ENCODE measurements around the gene CBX4.

DNA sequence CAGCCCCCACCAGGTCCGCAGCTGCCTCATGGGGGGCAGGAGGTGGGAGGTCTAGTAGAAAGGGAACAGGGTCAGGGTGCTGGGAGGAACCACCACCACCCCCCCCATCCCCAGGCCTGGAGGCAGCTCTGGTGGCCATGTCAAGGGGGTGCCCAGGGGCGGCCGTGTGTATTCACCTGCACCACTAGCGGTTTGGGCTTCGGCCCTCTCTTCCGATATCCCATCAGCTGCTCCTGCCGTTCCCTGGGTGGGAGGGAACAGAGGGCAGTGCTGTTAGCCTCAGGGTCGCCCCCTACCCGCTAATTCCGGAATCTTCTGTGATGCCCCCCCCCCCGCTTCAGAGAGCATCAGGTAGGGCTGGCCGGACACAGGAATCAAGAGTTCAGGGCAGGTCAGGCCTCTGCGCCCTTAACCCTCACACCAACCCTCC is 3.8 kb downstream of the CBX4 start:
- TF ChIP-seq, protein P1, sequence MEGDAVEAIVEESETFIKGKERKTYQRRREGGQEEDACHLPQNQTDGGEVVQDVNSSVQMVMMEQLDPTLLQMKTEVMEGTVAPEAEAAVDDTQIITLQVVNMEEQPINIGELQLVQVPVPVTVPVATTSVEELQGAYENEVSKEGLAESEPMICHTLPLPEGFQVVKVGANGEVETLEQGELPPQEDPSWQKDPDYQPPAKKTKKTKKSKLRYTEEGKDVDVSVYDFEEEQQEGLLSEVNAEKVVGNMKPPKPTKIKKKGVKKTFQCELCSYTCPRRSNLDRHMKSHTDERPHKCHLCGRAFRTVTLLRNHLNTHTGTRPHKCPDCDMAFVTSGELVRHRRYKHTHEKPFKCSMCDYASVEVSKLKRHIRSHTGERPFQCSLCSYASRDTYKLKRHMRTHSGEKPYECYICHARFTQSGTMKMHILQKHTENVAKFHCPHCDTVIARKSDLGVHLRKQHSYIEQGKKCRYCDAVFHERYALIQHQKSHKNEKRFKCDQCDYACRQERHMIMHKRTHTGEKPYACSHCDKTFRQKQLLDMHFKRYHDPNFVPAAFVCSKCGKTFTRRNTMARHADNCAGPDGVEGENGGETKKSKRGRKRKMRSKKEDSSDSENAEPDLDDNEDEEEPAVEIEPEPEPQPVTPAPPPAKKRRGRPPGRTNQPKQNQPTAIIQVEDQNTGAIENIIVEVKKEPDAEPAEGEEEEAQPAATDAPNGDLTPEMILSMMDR (IDR thresholded peaks at IDR 0.05; ENCODE audit: insufficient read depth, low read depth, low read length), result no peak
- no peak for TF ChIP-seq EZH2 (IDR thresholded peaks at IDR 0.05; ENCODE audit: insufficient read depth, low read length)
